Measurements from ENCODE around the gene HCRTR1.

Gene HCRTR1

DNA sequence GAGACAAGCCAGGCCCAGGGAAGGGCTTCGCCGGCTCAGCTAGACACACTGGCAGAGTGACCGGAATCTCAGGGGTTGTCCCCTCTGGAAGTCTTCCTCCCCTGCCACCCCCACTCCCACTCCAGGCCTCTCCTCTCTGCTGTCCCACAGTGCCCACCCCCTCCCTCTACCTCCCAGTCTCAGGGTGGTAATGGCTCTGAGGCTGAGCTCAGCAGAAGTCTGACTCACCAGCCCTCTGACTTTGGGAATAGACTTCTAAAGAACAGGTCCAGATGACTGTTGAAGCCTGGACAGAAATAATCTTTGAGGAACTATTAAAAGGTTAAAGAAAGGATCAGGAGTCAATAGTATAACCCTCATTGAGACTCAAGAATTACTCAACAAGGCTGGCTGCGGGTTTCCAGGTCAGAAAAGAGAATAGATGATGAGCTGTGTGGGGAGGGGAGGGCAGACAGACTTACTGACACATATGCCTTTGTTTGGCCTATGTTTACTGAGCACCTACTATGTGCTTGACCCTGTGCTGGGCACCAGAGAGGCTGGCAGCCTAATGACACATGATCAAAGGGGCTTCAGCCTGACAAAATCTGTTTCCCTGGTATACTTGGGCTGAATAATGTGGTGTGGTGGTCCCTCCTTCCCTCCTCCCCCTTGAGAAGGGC, 8.2 kb downstream of the HCRTR1 start:
- H3K4me3 ChIP-seq (ENCODE audit: low read length) = no peak overlapping the region
- TF ChIP-seq, protein P1, sequence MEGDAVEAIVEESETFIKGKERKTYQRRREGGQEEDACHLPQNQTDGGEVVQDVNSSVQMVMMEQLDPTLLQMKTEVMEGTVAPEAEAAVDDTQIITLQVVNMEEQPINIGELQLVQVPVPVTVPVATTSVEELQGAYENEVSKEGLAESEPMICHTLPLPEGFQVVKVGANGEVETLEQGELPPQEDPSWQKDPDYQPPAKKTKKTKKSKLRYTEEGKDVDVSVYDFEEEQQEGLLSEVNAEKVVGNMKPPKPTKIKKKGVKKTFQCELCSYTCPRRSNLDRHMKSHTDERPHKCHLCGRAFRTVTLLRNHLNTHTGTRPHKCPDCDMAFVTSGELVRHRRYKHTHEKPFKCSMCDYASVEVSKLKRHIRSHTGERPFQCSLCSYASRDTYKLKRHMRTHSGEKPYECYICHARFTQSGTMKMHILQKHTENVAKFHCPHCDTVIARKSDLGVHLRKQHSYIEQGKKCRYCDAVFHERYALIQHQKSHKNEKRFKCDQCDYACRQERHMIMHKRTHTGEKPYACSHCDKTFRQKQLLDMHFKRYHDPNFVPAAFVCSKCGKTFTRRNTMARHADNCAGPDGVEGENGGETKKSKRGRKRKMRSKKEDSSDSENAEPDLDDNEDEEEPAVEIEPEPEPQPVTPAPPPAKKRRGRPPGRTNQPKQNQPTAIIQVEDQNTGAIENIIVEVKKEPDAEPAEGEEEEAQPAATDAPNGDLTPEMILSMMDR (conservative IDR thresholded peaks at IDR 0.05; ENCODE audit: low read depth, low read length) = no peak
- peak; percentile 18 for DNase-seq (ENCODE audit: low read depth)

DNA sequence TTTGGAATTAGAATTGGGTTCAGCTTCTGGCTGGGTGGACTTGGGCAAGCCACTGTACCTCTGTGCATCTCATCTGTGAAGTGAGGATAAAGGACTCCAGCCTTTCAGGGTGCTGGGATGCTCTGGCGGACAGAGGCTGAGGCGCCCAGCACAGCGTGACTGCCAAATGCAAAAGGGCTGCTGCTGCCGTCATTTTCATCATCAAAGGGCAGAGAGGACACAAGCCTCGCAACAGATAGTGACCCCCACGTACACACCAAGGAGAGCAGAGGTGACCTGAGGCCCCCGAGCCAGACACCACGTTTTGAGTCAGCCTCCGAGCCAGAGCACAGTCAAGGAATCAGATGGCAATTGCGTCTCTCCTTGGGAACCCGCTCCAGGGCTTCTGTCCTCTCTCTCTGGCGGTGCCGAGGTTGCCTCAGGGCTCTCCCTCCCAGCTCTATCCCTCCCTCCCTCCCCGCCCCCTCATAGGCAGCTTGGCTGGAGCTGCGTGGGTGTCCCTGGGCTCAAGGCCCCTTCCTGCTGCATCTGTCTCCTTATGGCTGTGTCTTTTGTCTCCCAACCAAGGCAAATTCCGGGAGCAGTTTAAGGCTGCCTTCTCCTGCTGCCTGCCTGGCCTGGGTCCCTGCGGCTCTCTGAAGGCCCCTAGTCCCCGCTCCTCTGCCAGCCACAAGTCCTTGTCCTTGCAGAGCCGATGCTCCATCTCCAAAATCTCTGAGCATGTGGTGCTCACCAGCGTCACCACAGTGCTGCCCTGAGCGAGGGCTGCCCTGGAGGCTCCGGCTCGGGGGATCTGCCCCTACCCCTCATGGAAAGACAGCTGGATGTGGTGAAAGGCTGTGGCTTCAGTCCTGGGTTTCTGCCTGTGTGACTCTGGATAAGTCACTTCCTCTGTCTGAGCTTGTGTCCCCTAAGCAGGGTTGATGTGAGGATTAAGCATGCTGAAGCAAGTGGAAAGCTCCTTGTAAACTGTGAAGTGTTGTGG, 9.0 kb downstream of the HCRTR1 start:
- TF ChIP-seq, protein P1 (conservative IDR thresholded peaks at IDR 0.05; ENCODE audit: low read depth, low read length) = no peak
- H3K4me3 ChIP-seq (ENCODE audit: low read length) = no peak overlapping the region
- DNase-seq (ENCODE audit: low read depth) = no peak

DNA sequence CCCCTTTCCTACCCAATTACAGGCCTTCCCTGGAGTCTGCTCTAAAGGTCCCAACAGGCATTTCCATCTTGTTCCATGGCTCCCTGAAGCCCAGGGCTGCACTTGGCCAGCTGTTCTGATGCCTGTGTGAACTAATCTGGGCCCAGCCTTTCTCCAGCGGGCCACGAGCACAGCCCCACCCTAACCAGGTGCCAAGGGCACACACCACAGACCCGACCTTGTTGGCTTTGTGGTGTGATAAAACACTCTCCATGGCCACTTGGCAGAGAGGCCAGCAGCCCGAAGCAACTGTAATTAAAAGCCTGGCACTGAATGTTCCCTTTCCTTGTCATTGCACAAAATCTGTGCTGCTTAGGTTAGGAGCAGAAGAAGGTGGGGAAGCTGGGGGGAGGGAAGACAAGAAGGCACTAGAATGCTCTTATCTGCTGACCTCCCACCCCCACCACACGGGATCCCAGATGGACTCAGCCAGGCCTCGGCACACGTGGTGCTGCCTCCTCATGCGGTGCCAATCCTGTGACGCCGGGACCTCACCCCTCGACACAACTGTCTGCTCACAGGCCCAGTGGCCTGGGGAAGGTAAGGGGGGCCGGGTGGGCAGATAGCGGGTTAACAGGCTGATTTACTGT, 9.9 kb downstream of the HCRTR1 start:
- TF ChIP-seq, protein P1 (conservative IDR thresholded peaks at IDR 0.05; ENCODE audit: low read depth, low read length) = no peak
- no peak overlapping the region for H3K4me3 ChIP-seq (ENCODE audit: low read length)
- DNase-seq (ENCODE audit: low read depth) = no peak

DNA sequence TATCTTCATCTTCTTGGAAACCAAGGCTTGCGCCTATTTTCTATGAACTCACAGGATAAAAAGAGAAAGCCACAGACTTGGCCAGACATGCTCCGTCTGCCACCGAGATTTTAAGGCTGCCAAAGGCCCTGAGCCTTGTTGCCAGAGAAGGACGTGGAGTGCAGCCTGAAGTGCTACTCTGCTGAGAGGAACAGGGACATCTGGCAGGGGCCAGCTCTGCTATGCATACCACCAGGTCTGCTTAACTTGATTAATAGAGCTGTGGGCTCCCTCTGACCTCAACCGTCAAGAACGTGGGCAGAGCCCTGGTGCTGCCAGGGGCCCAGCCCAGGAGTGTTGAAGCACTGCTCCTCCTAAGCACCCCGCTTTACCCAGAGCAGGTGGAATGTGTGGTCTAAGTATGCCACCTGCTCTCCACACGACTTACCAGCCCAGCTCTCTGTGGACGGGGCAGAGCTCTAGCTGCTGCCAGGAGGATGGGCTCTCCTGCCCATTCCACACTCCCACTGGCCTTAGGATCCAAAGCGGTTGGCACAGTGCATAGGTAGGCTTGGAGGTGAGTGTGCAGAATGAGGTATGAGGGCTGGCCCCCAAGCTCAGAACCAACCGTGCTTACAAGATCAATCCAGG, 10.6 kb downstream of the HCRTR1 start:
- DNase-seq (ENCODE audit: low read depth) = no peak
- no peak overlapping the region for H3K4me3 ChIP-seq (ENCODE audit: low read length)
- TF ChIP-seq, protein P1 (conservative IDR thresholded peaks at IDR 0.05; ENCODE audit: low read depth, low read length) = no peak

DNA sequence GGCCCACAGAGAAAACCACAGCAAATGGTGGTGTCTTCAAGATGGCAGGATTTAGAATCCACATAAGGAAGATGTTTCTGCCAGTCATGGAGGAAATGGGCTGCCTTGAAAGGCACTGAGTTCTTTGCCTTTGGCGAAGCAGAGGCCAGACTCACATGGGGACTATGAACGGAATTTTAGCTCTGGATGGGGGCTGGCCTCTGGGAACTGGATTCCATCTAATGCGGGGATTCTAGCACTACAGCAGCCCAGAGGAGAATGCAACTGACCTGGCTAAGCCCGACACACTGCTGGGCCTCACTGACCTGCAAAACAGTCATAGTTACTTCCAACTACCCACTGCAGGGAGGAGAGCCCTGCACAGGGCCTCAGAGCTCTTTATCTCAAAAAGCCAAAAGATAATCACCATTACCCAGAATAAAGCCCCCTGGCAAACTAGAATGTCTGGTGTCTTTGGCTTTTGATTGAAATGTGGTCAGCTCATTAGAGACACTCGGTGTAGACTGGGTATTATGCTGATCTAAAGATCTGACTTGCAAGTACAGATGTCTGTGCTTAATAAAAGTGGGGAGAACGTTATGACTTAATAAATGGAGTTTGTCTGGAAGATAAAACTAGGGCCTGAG, 11.6 kb downstream of the HCRTR1 start:
- TF ChIP-seq, protein P1 (conservative IDR thresholded peaks at IDR 0.05; ENCODE audit: low read depth, low read length) = no peak
- H3K4me3 ChIP-seq (ENCODE audit: low read length) = no peak overlapping the region
- DNase-seq (ENCODE audit: low read depth) = no peak

DNA sequence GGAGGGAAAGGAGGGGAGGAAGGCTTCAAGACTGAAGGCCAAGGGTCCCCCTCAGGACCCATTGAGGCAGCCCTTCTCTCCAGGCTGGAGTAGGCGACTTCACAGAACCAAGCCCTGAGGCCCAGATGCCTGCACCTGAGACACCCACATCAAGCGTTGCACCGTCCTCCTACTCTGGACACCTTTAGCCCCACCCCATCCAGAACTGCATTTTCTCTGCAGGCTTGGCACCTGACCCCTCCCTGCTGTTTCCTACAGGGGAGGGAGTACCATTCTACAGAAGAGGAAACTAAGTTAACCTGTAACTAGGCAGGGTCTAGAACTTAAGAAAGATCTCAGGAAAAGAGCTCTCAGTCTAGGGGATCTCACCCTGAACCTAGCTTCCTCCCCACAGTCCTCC, 15.2 kb downstream of the HCRTR1 start:
- TF ChIP-seq, protein P1 (conservative IDR thresholded peaks at IDR 0.05; ENCODE audit: low read depth, low read length) = no peak
- no peak overlapping the region for H3K4me3 ChIP-seq (ENCODE audit: low read length)
- DNase-seq (ENCODE audit: low read depth) = no peak
